Measurements from ENCODE around the gene DUSP11.
A peak's percentile ranks its signal among the peaks of the same experiment; 100 is the strongest.

DUSP11 gene

DNA sequence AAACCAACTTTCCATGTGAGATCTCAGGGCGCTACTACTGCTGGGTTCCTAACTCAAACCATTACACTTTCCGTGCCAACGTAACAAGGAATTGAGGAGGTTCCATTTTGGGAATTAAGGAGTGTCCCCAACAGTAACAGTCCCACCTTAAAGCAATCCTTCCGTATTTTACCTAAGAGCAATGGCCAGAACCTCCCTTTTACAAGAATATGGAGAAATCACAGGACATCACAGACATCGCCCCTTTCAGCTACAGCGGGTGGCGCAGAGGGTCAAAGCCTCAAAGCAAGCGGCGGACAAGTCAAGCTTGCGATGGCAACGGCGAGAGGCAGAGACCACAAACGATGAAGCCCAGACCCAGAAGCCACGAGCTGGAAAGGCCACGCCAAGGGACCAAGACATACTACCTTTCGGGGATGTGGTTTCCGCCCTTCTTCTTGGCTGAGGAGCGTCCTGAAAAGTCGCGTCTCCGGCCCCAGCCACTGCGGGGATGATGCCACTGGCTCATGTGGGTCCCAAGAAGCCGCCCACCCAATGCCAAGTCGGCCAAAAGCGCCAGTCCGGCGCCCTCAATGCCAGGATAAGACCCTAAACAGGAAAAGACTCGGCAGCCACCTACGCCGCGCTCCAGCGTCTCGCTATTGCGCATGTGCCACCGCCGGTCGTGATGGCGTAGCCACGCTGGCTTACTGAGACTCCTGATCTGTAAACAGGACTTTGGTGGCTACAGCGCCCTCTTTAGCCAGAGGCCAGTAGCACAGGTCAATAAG is at the start of gene DUSP11:
Gene DUSP11, minus strand, starts transcription at position 637 of the 770 bp plus-strand sequence. Its CDS starts 129 bp downstream, at position 508.
- ChIA-PET CTCF (interaction anchor here (0.6 to 0.7 kb wide), 3 partner anchors 156 to 318 kb away, joined by 3 to 4 read pairs (median 3); no protein-coding TSS in a partner anchor), POLR2A (interaction anchor here (1.0 kb wide), 1 partner anchor 42 kb away, joined by 4 read pairs; the partner anchor contains the start of gene TPRKB)
- H3K4me1 ChIP-seq (ENCODE audit: control insufficient read depth, insufficient read depth, low read length), result no peaks in the 10 kb centered on the region
- H3K9me3 ChIP-seq (ENCODE audit: control insufficient read depth, insufficient read depth, low read depth, low read length), result no peaks in the 10 kb centered on the region
- peak within 1 kb of the TSS; percentile 63 for H3K27ac ChIP-seq (ENCODE audit: extremely low read depth, low read depth, low read length)
- peak within 1 kb of the TSS; percentile 92 for H3K4me3 ChIP-seq (ENCODE audit: low read depth, low read length)
- H3K36me3 ChIP-seq (ENCODE audit: control insufficient read depth in 2 of 2, insufficient read depth in 1 of 2, low read length in 2 of 2), result peaks cover 10 to 24% of the 10 kb centered on the region in 2 experiments
- TF ChIP-seq ZNF148 (tag by site-specific recombination; IDR thresholded peaks at IDR 0.05; ENCODE audit: borderline replicate concordance) (no peak), AEBP2 (tag by site-specific recombination; IDR thresholded peaks at IDR 0.05; ENCODE audit: borderline replicate concordance) (no peak), ZNF366 (tag by site-specific recombination; conservative IDR thresholded peaks at IDR 0.05) (no peak), ZNF404 (tag by site-specific recombination; IDR thresholded peaks at IDR 0.05) (no peak), ZNF214 (tag by site-specific recombination; IDR thresholded peaks at IDR 0.05; ENCODE audit: borderline replicate concordance) (no peak), ZNF175 (tag by site-specific recombination; IDR thresholded peaks at IDR 0.05) (no peak), ZNF544 (tag by site-specific recombination; IDR thresholded peaks at IDR 0.05) (no peak), ZNF596 (tag by site-specific recombination; IDR thresholded peaks at IDR 0.05) (no peak), ZNF112 (tag by site-specific recombination; IDR thresholded peaks at IDR 0.05) (no peak), KLF8 (tag by site-specific recombination; IDR thresholded peaks at IDR 0.05) (no peak), ZNF776 (tag by site-specific recombination; IDR thresholded peaks at IDR 0.05; ENCODE audit: borderline replicate concordance) (no peak), ZNF626 (tag by site-specific recombination; IDR thresholded peaks at IDR 0.05) (no peak), ZNF184 (tag by site-specific recombination; IDR thresholded peaks at IDR 0.05) (no peak), ZNF221 (tag by site-specific recombination; IDR thresholded peaks at IDR 0.05; ENCODE audit: borderline replicate concordance) (no peak), ZNF48 (tag by site-specific recombination; IDR thresholded peaks at IDR 0.05) (no peak), SCRT2 (tag by site-specific recombination; IDR thresholded peaks at IDR 0.05) (no peak), ZNF239 (tag by site-specific recombination; IDR thresholded peaks at IDR 0.05) (no peak), ZNF747 (tag by site-specific recombination; IDR thresholded peaks at IDR 0.05) (no peak)
- TF ChIP-seq, protein P1, sequence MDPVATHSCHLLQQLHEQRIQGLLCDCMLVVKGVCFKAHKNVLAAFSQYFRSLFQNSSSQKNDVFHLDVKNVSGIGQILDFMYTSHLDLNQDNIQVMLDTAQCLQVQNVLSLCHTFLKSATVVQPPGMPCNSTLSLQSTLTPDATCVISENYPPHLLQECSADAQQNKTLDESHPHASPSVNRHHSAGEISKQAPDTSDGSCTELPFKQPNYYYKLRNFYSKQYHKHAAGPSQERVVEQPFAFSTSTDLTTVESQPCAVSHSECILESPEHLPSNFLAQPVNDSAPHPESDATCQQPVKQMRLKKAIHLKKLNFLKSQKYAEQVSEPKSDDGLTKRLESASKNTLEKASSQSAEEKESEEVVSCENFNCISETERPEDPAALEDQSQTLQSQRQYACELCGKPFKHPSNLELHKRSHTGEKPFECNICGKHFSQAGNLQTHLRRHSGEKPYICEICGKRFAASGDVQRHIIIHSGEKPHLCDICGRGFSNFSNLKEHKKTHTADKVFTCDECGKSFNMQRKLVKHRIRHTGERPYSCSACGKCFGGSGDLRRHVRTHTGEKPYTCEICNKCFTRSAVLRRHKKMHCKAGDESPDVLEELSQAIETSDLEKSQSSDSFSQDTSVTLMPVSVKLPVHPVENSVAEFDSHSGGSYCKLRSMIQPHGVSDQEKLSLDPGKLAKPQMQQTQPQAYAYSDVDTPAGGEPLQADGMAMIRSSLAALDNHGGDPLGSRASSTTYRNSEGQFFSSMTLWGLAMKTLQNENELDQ (tag by site-specific recombination; IDR thresholded peaks at IDR 0.05; ENCODE audit: low read depth), result no peak
- TF ChIP-seq, protein P2, sequence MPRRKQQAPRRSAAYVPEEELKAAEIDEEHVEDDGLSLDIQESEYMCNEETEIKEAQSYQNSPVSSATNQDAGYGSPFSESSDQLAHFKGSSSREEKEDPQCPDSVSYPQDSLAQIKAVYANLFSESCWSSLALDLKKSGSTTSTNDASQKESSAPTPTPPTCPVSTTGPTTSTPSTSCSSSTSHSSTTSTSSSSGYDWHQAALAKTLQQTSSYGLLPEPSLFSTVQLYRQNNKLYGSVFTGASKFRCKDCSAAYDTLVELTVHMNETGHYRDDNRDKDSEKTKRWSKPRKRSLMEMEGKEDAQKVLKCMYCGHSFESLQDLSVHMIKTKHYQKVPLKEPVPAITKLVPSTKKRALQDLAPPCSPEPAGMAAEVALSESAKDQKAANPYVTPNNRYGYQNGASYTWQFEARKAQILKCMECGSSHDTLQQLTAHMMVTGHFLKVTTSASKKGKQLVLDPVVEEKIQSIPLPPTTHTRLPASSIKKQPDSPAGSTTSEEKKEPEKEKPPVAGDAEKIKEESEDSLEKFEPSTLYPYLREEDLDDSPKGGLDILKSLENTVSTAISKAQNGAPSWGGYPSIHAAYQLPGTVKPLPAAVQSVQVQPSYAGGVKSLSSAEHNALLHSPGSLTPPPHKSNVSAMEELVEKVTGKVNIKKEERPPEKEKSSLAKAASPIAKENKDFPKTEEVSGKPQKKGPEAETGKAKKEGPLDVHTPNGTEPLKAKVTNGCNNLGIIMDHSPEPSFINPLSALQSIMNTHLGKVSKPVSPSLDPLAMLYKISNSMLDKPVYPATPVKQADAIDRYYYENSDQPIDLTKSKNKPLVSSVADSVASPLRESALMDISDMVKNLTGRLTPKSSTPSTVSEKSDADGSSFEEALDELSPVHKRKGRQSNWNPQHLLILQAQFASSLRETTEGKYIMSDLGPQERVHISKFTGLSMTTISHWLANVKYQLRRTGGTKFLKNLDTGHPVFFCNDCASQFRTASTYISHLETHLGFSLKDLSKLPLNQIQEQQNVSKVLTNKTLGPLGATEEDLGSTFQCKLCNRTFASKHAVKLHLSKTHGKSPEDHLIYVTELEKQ (tag by site-specific recombination; IDR thresholded peaks at IDR 0.05; ENCODE audit: borderline replicate concordance), result no peak
- TF ChIP-seq, protein P3, sequence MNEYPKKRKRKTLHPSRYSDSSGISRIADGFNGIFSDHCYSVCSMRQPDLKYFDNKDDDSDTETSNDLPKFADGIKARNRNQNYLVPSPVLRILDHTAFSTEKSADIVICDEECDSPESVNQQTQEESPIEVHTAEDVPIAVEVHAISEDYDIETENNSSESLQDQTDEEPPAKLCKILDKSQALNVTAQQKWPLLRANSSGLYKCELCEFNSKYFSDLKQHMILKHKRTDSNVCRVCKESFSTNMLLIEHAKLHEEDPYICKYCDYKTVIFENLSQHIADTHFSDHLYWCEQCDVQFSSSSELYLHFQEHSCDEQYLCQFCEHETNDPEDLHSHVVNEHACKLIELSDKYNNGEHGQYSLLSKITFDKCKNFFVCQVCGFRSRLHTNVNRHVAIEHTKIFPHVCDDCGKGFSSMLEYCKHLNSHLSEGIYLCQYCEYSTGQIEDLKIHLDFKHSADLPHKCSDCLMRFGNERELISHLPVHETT (tag by site-specific recombination; IDR thresholded peaks at IDR 0.05), result no peak
- TF ChIP-seq, protein P4, sequence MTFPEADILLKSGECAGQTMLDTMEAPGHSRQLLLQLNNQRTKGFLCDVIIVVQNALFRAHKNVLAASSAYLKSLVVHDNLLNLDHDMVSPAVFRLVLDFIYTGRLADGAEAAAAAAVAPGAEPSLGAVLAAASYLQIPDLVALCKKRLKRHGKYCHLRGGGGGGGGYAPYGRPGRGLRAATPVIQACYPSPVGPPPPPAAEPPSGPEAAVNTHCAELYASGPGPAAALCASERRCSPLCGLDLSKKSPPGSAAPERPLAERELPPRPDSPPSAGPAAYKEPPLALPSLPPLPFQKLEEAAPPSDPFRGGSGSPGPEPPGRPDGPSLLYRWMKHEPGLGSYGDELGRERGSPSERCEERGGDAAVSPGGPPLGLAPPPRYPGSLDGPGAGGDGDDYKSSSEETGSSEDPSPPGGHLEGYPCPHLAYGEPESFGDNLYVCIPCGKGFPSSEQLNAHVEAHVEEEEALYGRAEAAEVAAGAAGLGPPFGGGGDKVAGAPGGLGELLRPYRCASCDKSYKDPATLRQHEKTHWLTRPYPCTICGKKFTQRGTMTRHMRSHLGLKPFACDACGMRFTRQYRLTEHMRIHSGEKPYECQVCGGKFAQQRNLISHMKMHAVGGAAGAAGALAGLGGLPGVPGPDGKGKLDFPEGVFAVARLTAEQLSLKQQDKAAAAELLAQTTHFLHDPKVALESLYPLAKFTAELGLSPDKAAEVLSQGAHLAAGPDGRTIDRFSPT (tag by site-specific recombination; IDR thresholded peaks at IDR 0.05), result no peak

Measured in HEK293 (cell line).